ENCODE data around the gene PRKG1. TPM values are rescaled to one million over a fixed set of nuclear protein-coding genes. Genes with fewer than 3 reads are reported as not detected.

Gene PRKG1
- total RNA-seq, 1 experiment from 2014 or later: 7.4 TPM

DNA sequence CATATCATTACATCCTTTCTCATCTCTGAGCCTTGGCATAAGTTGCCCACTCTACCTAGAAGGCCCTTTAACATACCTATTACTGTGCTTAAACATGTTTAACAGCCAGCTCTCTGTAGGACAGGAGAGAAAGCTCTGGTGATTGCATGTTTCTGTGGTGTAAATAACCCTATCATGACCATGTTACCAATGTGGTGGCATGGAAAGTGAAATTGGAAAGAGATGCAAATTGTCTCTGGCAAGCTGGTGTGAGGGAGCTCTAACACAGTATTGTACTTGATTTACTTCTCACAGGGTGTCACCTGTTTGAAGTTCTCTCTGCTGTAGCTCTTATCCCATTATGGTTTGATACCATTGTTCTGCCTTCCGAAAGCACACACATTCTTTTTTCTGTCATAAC lies 1008.0 kb downstream of the PRKG1 start:
- no peak overlapping the region for H3K4me3 ChIP-seq (ENCODE audit: low read length)
- ChIA-PET POLR2A (ENCODE audit: unreplicated experiment) (no interaction called here), CTCF (no interaction called here)
- no peaks in the 10 kb centered on the region for H3K9me2 ChIP-seq (replicated peaks; ENCODE audit: low read length)
- H3K9ac ChIP-seq (ENCODE audit: low read length): no peak overlapping the region
- no TSS peak for BruUV-seq (replicated peaks)
- H2AFZ ChIP-seq (ENCODE audit: low read length): no peak overlapping the region
- no peak overlapping the region for H3K4me2 ChIP-seq (ENCODE audit: low read length)
- H3K27ac ChIP-seq (ENCODE audit: low read length): no peak overlapping the region
- H3K79me2 ChIP-seq (ENCODE audit: low read length): no peaks in the 10 kb centered on the region
- no peaks in the 10 kb centered on the region for H3K36me3 ChIP-seq (ENCODE audit: low read depth, low read length)
- TF ChIP-seq EZH2 (IDR thresholded peaks at IDR 0.05; ENCODE audit: low read length, unreplicated experiment) (no peak), EZH2phosphoT487 (IDR thresholded peaks at IDR 0.05; ENCODE audit: borderline replicate concordance, low read length) (no peak), CTCF (conservative IDR thresholded peaks at IDR 0.05; ENCODE audit: low read depth, low read length) (no peak)
- intact Hi-C loops (cut with micrococcal nuclease): no loop called here
- H3K9me3 ChIP-seq (ENCODE audit: low read length): no peaks in the 10 kb centered on the region
- peaks cover 22% of the 10 kb centered on the region for H3K27me3 ChIP-seq (ENCODE audit: low read length)
- no peaks in the 10 kb centered on the region for H3K4me1 ChIP-seq (ENCODE audit: insufficient read depth, low read length)
- no peak for ATAC-seq
- no peaks in the 10 kb centered on the region for H3F3A ChIP-seq (ENCODE audit: low read length, unreplicated experiment)
- no peaks in the 10 kb centered on the region for H4K20me1 ChIP-seq (ENCODE audit: low read length)
- no peak for DNase-seq

- Histone ChIP-seq H3K4me3 (ENCODE audit: low read length) (no peak overlapping the region), H3K27ac (ENCODE audit: low read length) (no peak overlapping the region), H3K79me2 (ENCODE audit: low read length) (no peaks in the 10 kb centered on the region), H3K36me3 (ENCODE audit: low read depth, low read length) (no peaks in the 10 kb centered on the region), H3F3A (ENCODE audit: low read length, unreplicated experiment) (no peaks in the 10 kb centered on the region), H3K9ac (ENCODE audit: low read length) (no peak overlapping the region), H2AFZ (ENCODE audit: low read length) (no peak overlapping the region), H4K20me1 (ENCODE audit: low read length) (no peaks in the 10 kb centered on the region), H3K9me3 (ENCODE audit: low read length) (no peaks in the 10 kb centered on the region), H3K4me2 (ENCODE audit: low read length) (no peak overlapping the region), H3K27me3 (ENCODE audit: low read length) (peaks cover 22% of the 10 kb centered on the region), H3K9me2 (replicated peaks; ENCODE audit: low read length) (no peaks in the 10 kb centered on the region), H3K4me1 (ENCODE audit: insufficient read depth, low read length) (no peaks in the 10 kb centered on the region)
- TF ChIP-seq EZH2phosphoT487 (IDR thresholded peaks at IDR 0.05; ENCODE audit: borderline replicate concordance, low read length): no peak
- TF ChIP-seq CTCF (conservative IDR thresholded peaks at IDR 0.05; ENCODE audit: low read depth, low read length): no peak
- TF ChIP-seq EZH2 (IDR thresholded peaks at IDR 0.05; ENCODE audit: low read length, unreplicated experiment): no peak
- POLR2A ChIA-PET (ENCODE audit: unreplicated experiment): no interaction called here
- intact Hi-C loops (cut with micrococcal nuclease): no loop called here
- BruUV-seq (replicated peaks): no TSS peak
- ATAC-seq (no peak), DNase-seq (no peak)
- CTCF ChIA-PET: no interaction called here
These were observed 1009.1 kb downstream of the PRKG1 start for GRCh38 chr10:52083422-52083821.

DNA sequence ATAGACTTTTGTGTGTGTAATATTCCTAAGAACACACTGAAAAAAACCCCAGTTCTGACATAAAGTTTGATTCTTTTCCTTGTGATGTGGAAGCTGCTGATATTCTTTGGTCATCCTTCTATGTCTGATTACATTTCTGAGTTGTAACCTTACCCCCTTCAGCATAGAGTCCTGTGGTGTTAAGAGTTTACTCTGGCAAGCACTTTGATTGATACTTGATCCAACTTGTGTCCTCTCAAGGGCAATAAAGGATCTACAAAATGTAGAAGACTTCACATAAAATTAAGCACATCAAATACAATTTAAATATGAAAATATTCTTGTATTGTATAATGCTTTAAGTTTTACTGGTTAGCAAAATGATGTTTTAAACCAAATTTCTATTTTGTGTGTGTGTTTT lies 1018.1 kb downstream of the PRKG1 start:
- intact Hi-C loops (cut with micrococcal nuclease): loop anchor here (5.0 kb wide), 1 partner anchor 1055 kb away; no protein-coding TSS in a partner anchor
- BruUV-seq (replicated peaks): no TSS peak
- H3K9me2 ChIP-seq (replicated peaks; ENCODE audit: low read length): no peaks in the 10 kb centered on the region
- POLR2A ChIA-PET (ENCODE audit: unreplicated experiment): no interaction called here
- DNase-seq (no peak), ATAC-seq (no peak)
- no peaks in the 10 kb centered on the region for H4K20me1 ChIP-seq (ENCODE audit: low read length)
- no peaks in the 10 kb centered on the region for H3K79me2 ChIP-seq (ENCODE audit: low read length)
- no peak overlapping the region for H3K4me2 ChIP-seq (ENCODE audit: low read length)
- no peak overlapping the region for H3K9ac ChIP-seq (ENCODE audit: low read length)
- H3K27ac ChIP-seq (ENCODE audit: low read length): no peak overlapping the region
- TF ChIP-seq EZH2phosphoT487 (IDR thresholded peaks at IDR 0.05; ENCODE audit: borderline replicate concordance, low read length) (no peak), EZH2 (IDR thresholded peaks at IDR 0.05; ENCODE audit: low read length, unreplicated experiment) (no peak), CTCF (conservative IDR thresholded peaks at IDR 0.05; ENCODE audit: low read depth, low read length) (no peak)
- CTCF ChIA-PET: no interaction called here
- H2AFZ ChIP-seq (ENCODE audit: low read length): no peak overlapping the region
- no peaks in the 10 kb centered on the region for H3K9me3 ChIP-seq (ENCODE audit: low read length)
- H3K4me3 ChIP-seq (ENCODE audit: low read length): no peak overlapping the region
- peaks cover 8% of the 10 kb centered on the region; the same call in 1 of the 2 replicates for H3K27me3 ChIP-seq (ENCODE audit: low read length)
- no peaks in the 10 kb centered on the region for H3F3A ChIP-seq (ENCODE audit: low read length, unreplicated experiment)
- H3K36me3 ChIP-seq (ENCODE audit: low read depth, low read length): no peaks in the 10 kb centered on the region
- no peaks in the 10 kb centered on the region for H3K4me1 ChIP-seq (ENCODE audit: insufficient read depth, low read length)
